ENCODE measurements around the gene TRIL. TPM values are rescaled to one million over a fixed set of nuclear protein-coding genes. Genes with fewer than 3 reads are reported as not detected.

TRIL gene
- total and polyA plus RNA-seq, 2 of the 13 experiments (the other 11 are each of a cell fraction or from before 2014, with no cell fraction given): 0.18 to 0.40 TPM

DNA sequence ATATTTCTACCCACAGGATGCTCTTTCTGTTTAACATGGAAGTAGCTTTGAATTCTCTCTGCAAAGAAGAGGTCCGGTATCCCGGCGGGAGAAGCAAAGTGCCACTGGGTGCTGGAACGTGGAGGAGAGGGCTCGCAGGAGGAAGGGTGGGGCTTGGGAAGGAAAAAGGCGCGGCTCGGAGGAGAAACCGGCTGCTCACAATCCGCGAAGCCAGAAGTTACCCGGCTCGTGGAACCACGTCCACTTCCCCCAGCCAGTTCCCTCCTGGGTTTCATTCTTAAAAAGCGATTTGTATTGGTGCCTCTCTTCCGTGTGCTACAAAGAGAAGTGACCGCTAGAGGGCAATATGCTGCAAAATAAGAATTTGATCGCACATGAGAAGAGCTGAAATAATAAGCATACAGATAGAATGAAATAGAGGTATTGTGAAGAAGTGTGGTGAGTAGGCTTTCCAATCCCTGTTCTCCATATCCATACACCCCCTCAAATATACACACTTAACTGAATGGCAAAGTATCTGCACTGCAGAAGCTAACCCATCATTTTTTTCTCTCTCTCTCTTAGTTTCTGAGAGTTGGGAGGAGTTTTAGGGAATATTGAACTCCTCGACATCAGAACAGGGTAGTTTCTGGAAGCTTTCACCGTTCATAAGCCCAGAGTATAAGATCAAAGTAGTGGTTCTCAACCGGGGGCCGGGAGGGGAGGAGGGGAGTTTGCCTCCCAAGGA, 31.1 kb downstream of the TRIL start:
- H3K4me1 ChIP-seq (ENCODE audit: insufficient read depth, low read length): peaks cover 31% of the 10 kb centered on the region
- H3K9me3 ChIP-seq (ENCODE audit: low read length): no peaks in the 10 kb centered on the region
- in situ Hi-C loops (cut with HindIII; ENCODE audit: extremely low pct_ligation_motif_present, low pct_unique_long_range_greater_than_20kb) (loop anchor here (10.0 kb wide), 1 partner anchor 638 kb away; the partner anchor contains the start of gene PRR15), intact Hi-C loops (cut with micrococcal nuclease; ENCODE audit: unreplicated experiment) (loop anchor here (1.0 kb wide), 1 partner anchor 175 kb away; no protein-coding TSS in a partner anchor)
- ATAC-seq (peak; percentile 88), DNase-seq (ENCODE audit: low spot score) (peak; percentile 78), FAIRE-seq (peak; percentile 71)
- H4K20me1 ChIP-seq (ENCODE audit: insufficient read depth, low read length): no peaks in the 10 kb centered on the region
- H3K27ac ChIP-seq (ENCODE audit: extremely low read length, insufficient read depth, low read length): no peak overlapping the region
- H3K79me2 ChIP-seq (ENCODE audit: insufficient read depth, low read length): no peaks in the 10 kb centered on the region
- peak overlapping the region; percentile 63 for H3K4me2 ChIP-seq (ENCODE audit: low read depth, low read length)
- CTCF ChIA-PET (ENCODE audit: low intra/inter-chr PET ratio, low total read pairs): interaction anchor here (0.6 to 3.6 kb wide), 5 partner anchors 29 to 683 kb away, joined by 3 to 20 read pairs (median 16); no protein-coding TSS in a partner anchor
- WGBS (ENCODE audit: low lambda C conversion rate): 2% methylated on average over 22 of the region's 22 CpGs
- H3K36me3 ChIP-seq (replicated peaks in 1 of 2; ENCODE audit: control insufficient read depth in 1 of 2, insufficient read depth in 2 of 2, low read length in 2 of 2): no peaks in the 10 kb centered on the region
- no TSS peak for BruUV-seq (replicated peaks)
- no peaks in the 10 kb centered on the region for H3K27me3 ChIP-seq (ENCODE audit: control insufficient read depth in 1 of 2, insufficient read depth in 2 of 2, low read length in 2 of 2)
- H3K4me3 ChIP-seq (replicated peaks in 1 of 3; ENCODE audit: insufficient read depth in 1 of 3, low read depth in 2 of 3, low read length in 3 of 3): peak overlapping the region; percentile 60 to 72 (median 63)
- POLR2A ChIA-PET: interaction anchor here (0.7 to 1.5 kb wide), 7 partner anchors 29 to 482 kb away, joined by 3 to 13 read pairs (median 4); no protein-coding TSS in a partner anchor
- peak overlapping the region; percentile 76 for H2AFZ ChIP-seq (ENCODE audit: low read length)
- peak overlapping the region; percentile 64 for H3K9ac ChIP-seq (ENCODE audit: insufficient read depth, low read depth, low read length)
- TF ChIP-seq ZNF546 (CRISPR knock-in tag; conservative IDR thresholded peaks at IDR 0.05) (no peak), ZNF451 (CRISPR knock-in tag; IDR thresholded peaks at IDR 0.05) (no peak), TGIF2 (CRISPR knock-in tag; IDR thresholded peaks at IDR 0.05) (no peak; the same call in 1 of the 2 replicates), PITX1 (CRISPR knock-in tag; IDR thresholded peaks at IDR 0.05) (peak; percentile 25; the same call in 1 of the 2 replicates), PHF8 (CRISPR knock-in tag; IDR thresholded peaks at IDR 0.05) (peak; percentile 19; the same call in 1 of the 2 replicates), SAP130 (CRISPR knock-in tag; IDR thresholded peaks at IDR 0.05; ENCODE audit: low read depth) (peak; percentile 28; the same call in 1 of the 2 replicates), TRIM24 (CRISPR knock-in tag; IDR thresholded peaks at IDR 0.05) (no peak), SP5 (CRISPR knock-in tag; IDR thresholded peaks at IDR 0.05; ENCODE audit: borderline replicate concordance, low read depth) (no peak), ZNF556 (CRISPR knock-in tag; IDR thresholded peaks at IDR 0.05; ENCODE audit: borderline replicate concordance) (no peak), FOXP1 (IDR thresholded peaks at IDR 0.05) (no peak), FOXP1 (CRISPR knock-in tag; IDR thresholded peaks at IDR 0.05) (no peak), PPARG (CRISPR knock-in tag; conservative IDR thresholded peaks at IDR 0.05) (peak; percentile 69; the same call in 1 of the 2 replicates), FOXA3 (CRISPR knock-in tag; IDR thresholded peaks at IDR 0.05) (no peak), SNAPC5 (CRISPR knock-in tag; IDR thresholded peaks at IDR 0.05; ENCODE audit: borderline replicate concordance) (no peak), BCL6 (CRISPR knock-in tag; IDR thresholded peaks at IDR 0.05) (peak; percentile 71), ZNF547 (CRISPR knock-in tag; IDR thresholded peaks at IDR 0.05) (0 out of 2 replicates have a peak, but pooled peaks have one; percentile 51), BRCA1 (CRISPR knock-in tag; IDR thresholded peaks at IDR 0.05) (no peak), ELF4 (CRISPR knock-in tag; IDR thresholded peaks at IDR 0.05; ENCODE audit: borderline replicate concordance) (no peak), NFIB (CRISPR knock-in tag; IDR thresholded peaks at IDR 0.05; ENCODE audit: borderline replicate concordance) (no peak)
- TF ChIP-seq, protein P1, sequence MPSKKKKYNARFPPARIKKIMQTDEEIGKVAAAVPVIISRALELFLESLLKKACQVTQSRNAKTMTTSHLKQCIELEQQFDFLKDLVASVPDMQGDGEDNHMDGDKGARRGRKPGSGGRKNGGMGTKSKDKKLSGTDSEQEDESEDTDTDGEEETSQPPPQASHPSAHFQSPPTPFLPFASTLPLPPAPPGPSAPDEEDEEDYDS (CRISPR knock-in tag; IDR thresholded peaks at IDR 0.05): 0 out of 2 replicates have a peak, but pooled peaks have one; percentile 12
- TF ChIP-seq, protein P2, sequence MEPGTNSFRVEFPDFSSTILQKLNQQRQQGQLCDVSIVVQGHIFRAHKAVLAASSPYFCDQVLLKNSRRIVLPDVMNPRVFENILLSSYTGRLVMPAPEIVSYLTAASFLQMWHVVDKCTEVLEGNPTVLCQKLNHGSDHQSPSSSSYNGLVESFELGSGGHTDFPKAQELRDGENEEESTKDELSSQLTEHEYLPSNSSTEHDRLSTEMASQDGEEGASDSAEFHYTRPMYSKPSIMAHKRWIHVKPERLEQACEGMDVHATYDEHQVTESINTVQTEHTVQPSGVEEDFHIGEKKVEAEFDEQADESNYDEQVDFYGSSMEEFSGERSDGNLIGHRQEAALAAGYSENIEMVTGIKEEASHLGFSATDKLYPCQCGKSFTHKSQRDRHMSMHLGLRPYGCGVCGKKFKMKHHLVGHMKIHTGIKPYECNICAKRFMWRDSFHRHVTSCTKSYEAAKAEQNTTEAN (CRISPR knock-in tag; conservative IDR thresholded peaks at IDR 0.05): no peak

Data from HepG2 (cell line).